Measurements from ENCODE around the gene CPNE5.

- TF ChIP-seq CTCF (IDR thresholded peaks at IDR 0.05), result no peak
- TF ChIP-seq POLR2A (IDR thresholded peaks at IDR 0.05), result no peak
- TF ChIP-seq POLR2AphosphoS5 (IDR thresholded peaks at IDR 0.05; ENCODE audit: insufficient read depth in 1 of 2, low read depth in 1 of 2), result no peak
Measured at GRCh38 chr6:36791085-36791484, 48.2 kb downstream of the CPNE5 start.

Measured in vagina (tissue), 2 donors.